ENCODE measurements around the gene DAND5.

DAND5 gene

GRCh38 chr19:12969292-12969988 lies at the start of gene DAND5:
Gene DAND5, plus strand, starts transcription at chr19:12969576. Its CDS starts 85 bp downstream, at chr19:12969661.
- DNase-seq = no peak

DNA sequence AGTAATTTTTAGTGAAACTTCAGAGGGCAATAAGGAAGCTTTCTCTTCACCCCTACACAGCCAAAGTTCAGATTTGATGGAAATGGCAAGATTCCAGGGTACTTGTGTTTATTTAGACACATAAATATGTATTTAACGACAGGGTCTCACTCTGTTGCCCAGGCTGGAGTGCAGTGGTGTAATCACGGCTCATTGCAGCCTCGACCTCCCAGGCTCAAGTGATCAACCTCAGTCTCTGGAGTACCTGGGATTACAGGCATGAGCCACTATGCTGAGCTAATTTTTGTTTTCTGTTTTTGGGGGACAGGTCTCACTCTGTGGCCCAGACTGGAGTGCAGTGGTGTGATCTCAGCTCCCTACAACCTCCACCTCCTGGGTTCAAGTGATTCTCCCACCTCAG lies 48.3 kb upstream of the DAND5 start:
- DNase-seq = no peak

- no peak for DNase-seq
Observed at GRCh38 chr19:12922959-12923358, 46.4 kb upstream of the DAND5 start.

GRCh38 chr19:12924621-12925310 lies 44.6 kb upstream of the DAND5 start:
- DNase-seq = no peak

GRCh38 chr19:12930002-12930645 lies 39.3 kb upstream of the DAND5 start:
- DNase-seq = no peak

DNA sequence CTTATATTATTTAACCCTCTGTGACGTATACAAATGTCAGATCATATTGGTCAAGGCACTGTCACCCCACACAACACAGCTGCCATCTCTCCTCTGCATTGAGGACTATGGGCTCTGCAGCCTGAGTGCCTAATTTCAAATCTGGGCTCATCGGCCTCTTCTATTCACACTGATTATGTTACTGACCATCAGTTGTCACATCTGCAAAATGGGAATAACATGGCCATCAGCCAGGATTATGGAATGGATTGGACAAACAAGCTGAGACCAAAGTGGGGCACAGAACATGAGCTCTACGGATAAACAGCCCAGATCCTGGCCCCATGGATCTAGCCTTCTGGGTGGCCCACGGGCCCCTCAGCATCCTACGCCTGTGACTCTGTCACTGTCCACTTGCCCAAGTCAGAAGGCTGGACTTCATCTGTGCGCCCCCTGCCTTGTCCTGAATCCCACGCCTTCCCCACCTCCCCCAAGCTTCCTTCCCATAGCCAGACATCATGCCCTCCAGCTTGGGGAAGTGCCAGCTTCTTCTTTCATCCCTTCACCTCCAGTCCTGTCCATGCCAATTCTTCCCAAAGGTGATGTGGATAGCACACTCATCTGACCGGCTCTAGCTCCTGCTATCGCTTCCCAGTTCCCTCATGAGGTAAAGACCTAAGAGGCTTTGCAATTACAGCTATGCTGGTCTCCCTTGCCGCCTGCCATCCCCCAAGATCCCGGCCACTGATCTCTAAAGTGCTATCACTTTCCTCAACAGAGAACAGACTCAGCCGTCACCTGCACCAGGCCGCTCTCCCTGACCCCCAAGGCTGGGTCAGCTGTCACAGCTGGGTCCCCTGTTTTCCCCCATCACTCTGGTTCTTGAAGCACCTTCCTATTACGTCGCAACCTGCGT lies 36.7 kb upstream of the DAND5 start:
- DNase-seq = no peak

GRCh38 chr19:12933287-12934072 lies 35.9 kb upstream of the DAND5 start, which contains the start of gene FARSA:
Gene FARSA, minus strand, starts transcription at chr19:12933711. Its CDS starts 15 bp downstream, at chr19:12933696.
- DNase-seq = no peak

- DNase-seq = no peak
Observed at GRCh38 chr19:12935071-12935470, 34.3 kb upstream of the DAND5 start.

DNA sequence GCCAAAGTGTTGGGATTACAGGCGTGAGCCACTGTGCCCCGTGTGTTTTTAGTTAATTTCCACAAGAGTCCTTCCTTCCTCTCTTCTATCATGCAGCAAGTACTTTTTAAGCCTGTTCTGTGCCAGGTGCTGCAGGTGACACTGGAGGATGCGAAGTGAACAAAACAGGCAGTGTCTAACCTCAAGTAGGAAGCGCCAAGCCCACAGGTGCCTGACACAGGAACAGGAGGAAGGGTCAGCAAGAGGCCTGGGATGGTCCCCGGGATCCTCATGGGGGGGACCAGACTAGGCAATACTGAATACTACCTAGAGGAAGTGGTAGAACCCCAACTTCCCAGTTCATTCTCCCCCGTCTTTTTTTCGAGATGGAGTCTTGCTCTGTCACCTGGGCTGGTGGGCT lies 32.8 kb upstream of the DAND5 start:
- no peak for DNase-seq

DNA sequence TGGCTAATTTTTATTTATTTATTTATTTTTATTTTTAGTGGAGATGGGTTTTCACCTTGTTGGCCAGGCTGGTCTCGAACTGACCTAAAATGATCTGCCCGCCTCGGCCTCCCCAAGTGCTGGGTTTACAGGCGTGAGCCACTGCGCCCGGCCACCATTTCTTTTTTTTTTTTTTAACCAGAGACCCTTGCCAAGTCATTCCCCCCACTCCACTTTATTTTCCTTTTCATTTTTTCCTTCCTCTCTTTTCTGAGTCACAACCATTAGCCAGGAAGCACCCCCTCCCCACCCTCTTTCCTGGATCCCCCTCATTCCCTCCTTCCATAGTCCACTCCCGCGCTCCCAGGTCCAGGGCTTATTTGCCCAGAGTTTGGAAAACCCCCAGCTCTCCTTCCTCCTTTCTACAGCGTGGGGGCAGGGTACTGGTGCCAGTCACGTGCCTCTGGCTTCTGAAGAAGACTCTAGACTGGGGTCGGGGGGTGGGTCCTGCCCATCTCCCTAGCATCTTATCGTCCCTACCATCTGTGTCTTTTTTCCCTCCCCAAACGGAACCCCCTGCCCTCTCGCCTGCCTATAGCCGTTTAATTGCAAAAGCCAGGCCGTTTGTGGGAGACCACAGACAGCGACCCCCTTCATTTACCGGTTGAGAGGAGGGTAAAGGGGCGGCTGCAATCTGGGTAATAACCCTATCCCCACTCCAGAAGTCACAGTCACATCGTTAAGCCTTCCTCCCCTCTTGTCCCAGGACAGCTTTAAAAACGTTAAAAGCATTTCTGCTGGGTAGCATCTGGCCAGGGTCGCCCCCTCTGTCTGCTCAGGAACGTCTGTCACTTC lies 32.1 kb upstream of the DAND5 start:
- DNase-seq = no peak

GRCh38 chr19:12937927-12938778 lies 31.2 kb upstream of the DAND5 start, which contains the start of gene CALR:
Gene CALR, plus strand, starts transcription at chr19:12938609. Its CDS starts 71 bp downstream, at chr19:12938680.
- peak; percentile 38 for DNase-seq

DNA sequence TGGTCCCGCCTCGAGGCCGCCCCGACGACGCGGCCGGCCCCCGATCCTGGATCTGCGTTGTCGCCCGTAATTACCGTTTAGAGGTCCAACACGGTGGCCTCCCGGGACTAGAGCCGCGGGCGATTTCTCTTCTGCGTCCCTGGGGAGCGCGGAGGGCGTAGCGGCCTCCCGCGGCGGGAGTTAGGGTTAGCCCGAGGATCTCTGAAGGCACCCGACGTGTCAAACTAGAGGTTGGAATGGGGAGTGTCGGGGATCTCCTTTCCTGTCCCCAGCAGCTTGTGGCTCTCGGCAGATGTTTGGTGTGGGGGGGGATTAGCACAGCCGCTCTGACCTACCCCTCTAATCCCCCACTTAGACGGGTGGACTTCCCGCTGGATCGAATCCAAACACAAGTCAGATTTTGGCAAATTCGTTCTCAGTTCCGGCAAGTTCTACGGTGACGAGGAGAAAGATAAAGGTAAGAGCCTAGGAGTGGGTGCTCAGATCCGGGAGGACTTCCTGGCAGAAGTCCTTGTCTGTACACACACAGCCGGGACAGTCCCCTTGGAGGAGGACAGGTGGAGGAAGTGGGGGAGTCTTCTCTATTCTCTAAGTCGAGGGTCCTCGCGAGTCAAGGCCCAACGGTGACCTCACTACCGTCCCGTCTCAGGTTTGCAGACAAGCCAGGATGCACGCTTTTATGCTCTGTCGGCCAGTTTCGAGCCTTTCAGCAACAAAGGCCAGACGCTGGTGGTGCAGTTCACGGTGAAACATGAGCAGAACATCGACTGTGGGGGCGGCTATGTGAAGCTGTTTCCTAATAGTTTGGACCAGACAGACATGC lies 30.4 kb upstream of the DAND5 start:
- no peak for DNase-seq

DNA sequence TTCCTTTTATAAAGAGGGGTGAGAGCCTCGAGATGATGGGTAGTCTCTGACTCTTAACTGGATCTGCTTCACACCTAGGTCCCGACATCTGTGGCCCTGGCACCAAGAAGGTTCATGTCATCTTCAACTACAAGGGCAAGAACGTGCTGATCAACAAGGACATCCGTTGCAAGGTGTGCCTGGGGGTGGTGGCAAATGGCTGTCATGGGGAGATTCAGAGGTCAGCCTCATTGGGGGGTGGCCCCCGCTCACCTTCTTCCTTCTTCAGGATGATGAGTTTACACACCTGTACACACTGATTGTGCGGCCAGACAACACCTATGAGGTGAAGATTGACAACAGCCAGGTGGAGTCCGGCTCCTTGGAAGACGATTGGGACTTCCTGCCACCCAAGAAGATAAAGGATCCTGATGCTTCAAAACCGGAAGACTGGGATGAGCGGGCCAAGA lies 29.4 kb upstream of the DAND5 start:
- no peak for DNase-seq

DNA sequence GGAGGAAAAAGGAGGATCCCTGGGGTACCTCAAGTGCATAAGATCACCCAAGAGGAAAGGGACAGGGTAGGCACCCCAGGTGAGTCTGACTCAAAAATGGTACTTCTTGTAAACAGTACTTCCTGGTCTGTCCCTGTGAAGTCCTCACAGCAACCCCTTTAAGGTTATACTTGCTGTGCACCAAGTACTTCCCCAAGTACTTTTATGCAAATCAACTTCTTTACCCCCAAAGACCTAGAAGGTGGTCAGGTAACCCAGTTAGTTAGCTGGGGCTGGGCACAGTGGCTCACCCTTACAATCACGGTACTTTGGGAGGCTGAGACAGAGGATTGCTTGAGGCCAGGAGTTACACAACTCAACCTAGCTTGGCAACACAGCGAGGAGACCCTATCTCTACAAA lies 28.5 kb upstream of the DAND5 start:
- no peak for DNase-seq

- DNase-seq = no peak
Observed at GRCh38 chr19:12943437-12944044, 25.8 kb upstream of the DAND5 start.

- no peak for DNase-seq
Observed at GRCh38 chr19:12944104-12944674, 25.2 kb upstream of the DAND5 start.

- DNase-seq = peak; percentile 52
Observed at GRCh38 chr19:12945479-12946091, 23.8 kb upstream of the DAND5 start, which contains the start of gene RAD23A. Gene RAD23A, plus strand, starts transcription at chr19:12945862. Its CDS starts 87 bp downstream, at chr19:12945949.
